Heart left ventricle (tissue), 13 donors: Measurements from ENCODE around the gene LRRC2.

Experiments used
- POLR2A ChIP-seq, 2 donors: fragments of 450-650 bp; IDR thresholded peaks; one replicate each; pipeline ENCODE4 v1.6.1; 2017; ENCODE audit warnings: antibody characterized with exemption in 2 of 2, mild to moderate bottlenecking in 2 of 2, moderate library complexity in 2 of 2
- TF ChIP-seq, protein P1 (sequence below), 12 donors: fragments of 200-600 bp; sonication (generic) in 4 of 12; IDR thresholded peaks; one replicate each; pipeline versions ENCODE4 v1.5.0 to v1.8.0; 2018 to 2022; ENCODE audit warnings: antibody characterized with exemption in 12 of 12, mild to moderate bottlenecking in 5 of 12
- donor health status: ischemic (EF 13 %, LVEDD 7.1; RV severe dilation, severe dysfunction).
- donor health status: DM: no; HTN: yes; CAD: no.
- donor health status: DM: no; HTN: no; CAD: no.
- donor health status: ischemic (EF 25% LVEDD 6.9; RV normal size, moderate dysfunction).
- donor health status: ischemic (EF 25% LVEDD 5.7; RV mildly dilated, moderate dysfunction).
- donor health status: ischemic (EF 35%, LVEDD 5.7; RV mildly dilated, moderate dysfunction).
- donor health status: nonischemic (EF 11% LVEDD 7.7; RV severe dilation, severe dysfunction).
- donor health status: DM: yes; HTN: yes; CAD: no.
- donor health status: PGD.
- donor health status: ischemic (EF 29% LVEDD 5.4; RV normal size, mild dysfunction).
- donor health status: nonischemic (EF 23%, LVEDD 6.1; RV moderate dilation, normal function).

DNA sequence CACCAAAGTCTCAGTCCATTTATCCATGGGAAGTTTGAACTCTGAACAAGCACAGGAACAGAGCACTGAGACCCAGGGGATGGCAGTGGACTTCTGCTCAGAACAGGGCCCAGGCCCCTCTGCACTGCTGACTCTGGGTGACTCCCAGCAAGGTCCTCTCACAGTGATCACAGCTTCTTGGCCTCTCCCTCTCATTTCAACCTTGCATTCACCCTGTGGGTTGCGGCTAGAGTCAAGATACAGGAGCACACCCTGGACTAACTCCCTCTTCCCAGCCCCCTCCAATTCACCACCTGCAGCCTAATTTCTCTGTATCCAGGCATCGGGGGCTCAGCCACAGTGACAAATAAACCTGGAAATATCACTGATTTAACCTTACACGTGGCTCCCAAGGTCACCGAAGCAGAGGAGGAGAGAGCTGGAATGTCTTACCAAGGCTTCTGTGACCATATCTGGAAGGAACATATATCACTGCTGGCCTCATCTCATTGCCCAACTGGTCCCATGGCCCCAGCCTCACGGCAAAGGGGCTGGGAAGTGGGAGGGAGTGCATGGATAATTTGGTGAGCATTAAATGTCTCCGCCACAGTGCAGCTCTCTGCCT, 67.1 kb downstream of the LRRC2 start:
- TF ChIP-seq POLR2A (IDR thresholded peaks at IDR 0.05), result no peak
- TF ChIP-seq, protein P1, sequence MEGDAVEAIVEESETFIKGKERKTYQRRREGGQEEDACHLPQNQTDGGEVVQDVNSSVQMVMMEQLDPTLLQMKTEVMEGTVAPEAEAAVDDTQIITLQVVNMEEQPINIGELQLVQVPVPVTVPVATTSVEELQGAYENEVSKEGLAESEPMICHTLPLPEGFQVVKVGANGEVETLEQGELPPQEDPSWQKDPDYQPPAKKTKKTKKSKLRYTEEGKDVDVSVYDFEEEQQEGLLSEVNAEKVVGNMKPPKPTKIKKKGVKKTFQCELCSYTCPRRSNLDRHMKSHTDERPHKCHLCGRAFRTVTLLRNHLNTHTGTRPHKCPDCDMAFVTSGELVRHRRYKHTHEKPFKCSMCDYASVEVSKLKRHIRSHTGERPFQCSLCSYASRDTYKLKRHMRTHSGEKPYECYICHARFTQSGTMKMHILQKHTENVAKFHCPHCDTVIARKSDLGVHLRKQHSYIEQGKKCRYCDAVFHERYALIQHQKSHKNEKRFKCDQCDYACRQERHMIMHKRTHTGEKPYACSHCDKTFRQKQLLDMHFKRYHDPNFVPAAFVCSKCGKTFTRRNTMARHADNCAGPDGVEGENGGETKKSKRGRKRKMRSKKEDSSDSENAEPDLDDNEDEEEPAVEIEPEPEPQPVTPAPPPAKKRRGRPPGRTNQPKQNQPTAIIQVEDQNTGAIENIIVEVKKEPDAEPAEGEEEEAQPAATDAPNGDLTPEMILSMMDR (IDR thresholded peaks at IDR 0.05), result no peak
